T-cell (primary cell): ENCODE measurements around the gene MAML1. TPM values are rescaled to one million over a fixed set of nuclear protein-coding genes. Genes with fewer than 3 reads are reported as not detected.

ENCODE experiments used
- ATAC-seq, 4 experiments: fragments of 200-7000 bp in 3 of 4; fragments of 150-1000 bp in 1 of 4; cut with Tn5 transposase; replicated peaks in 1 of 4; 1 replicate in 3 of 4; 2 replicates in 1 of 4; pipeline ENCODE4 v1.10.0; 2021; ENCODE audit warnings: moderate library complexity in 3 of 4, mild to moderate bottlenecking in 2 of 4, moderate number of reproducible peaks in 1 of 4
- CTCF ChIA-PET, 2 donors: fragments of 300-600 bp; sonication (Branson Sonifier 250); formaldehyde crosslinking; loops; one replicate each; lab custom pipeline; 2022; ENCODE audit warnings: antibody characterized with exemption in 2 of 2; lab: Charles Lee
- POLR2A ChIA-PET, 2 donors: fragments of 300-600 bp; sonication (Branson Sonifier 250); formaldehyde crosslinking; loops; one replicate each; lab custom pipeline; 2022; ENCODE audit warnings: antibody characterized with exemption in 2 of 2; lab: Charles Lee
- DNase-seq, 35 experiments: peaks; one replicate each; pipeline versions ENCODE4 v3.0.0 to v3.0.0-alpha.2; 2013 to 2023
- H3K27ac ChIP-seq: one replicate; pipeline ENCODE4 v1.5.1; 2013; ENCODE audit warnings: low read length
- H3K27me3 ChIP-seq, 2 experiments: replicated peaks in 1 of 2; 1 replicate in 1 of 2; 2 replicates in 1 of 2; pipeline versions ENCODE4 v1.6.1 to v1.7.0; 2013; ENCODE audit warnings: low read length in 1 of 2, mixed read lengths in 1 of 2; ENCODE audit not compliant: control insufficient read depth in 2 of 2, insufficient read depth in 2 of 2; ENCODE audit errors: extremely low read depth in 1 of 2
- H3K36me3 ChIP-seq, 2 donors: 1 replicate in 1 of 2; 2 replicates in 1 of 2; pipeline versions ENCODE4 v1.6.1 to v1.7.0; 2013; ENCODE audit warnings: low read length in 1 of 2; ENCODE audit not compliant: control insufficient read depth in 2 of 2, insufficient read depth in 1 of 2; ENCODE audit errors: extremely low read depth in 1 of 2
- H3K4me1 ChIP-seq, 2 experiments: 1 replicate in 1 of 2; 2 replicates in 1 of 2; pipeline versions ENCODE4 v1.6.1 to v1.7.0; 2013; ENCODE audit warnings: low read length in 2 of 2, mixed read lengths in 1 of 2; ENCODE audit not compliant: insufficient read depth in 2 of 2, control insufficient read depth in 1 of 2; ENCODE audit errors: extremely low read depth in 1 of 2
- H3K4me3 ChIP-seq, 2 donors: 1 replicate in 1 of 2; 2 replicates in 1 of 2; pipeline versions ENCODE4 v1.5.1 to v1.7.0; 2013; ENCODE audit warnings: mild to moderate bottlenecking in 2 of 2, low read length in 1 of 2, moderate library complexity in 1 of 2; ENCODE audit not compliant: control insufficient read depth in 1 of 2; ENCODE audit errors: extremely low read depth in 1 of 2
- H3K9me3 ChIP-seq: 2 replicates; pipeline ENCODE4 v1.7.0; 2013
- H3K27ac Mint-ChIP-seq, 2 donors: one replicate each; pipeline ENCODE4 v1.8.0; 2020 to 2021; ENCODE audit warnings: mild to moderate bottlenecking in 2 of 2, mixed read lengths in 2 of 2
- H3K27me3 Mint-ChIP-seq, 2 donors: one replicate each; pipeline ENCODE4 v1.8.0; 2021 to 2022; ENCODE audit warnings: mixed read lengths in 2 of 2
- H3K36me3 Mint-ChIP-seq: one replicate; pipeline ENCODE4 v1.8.0; 2021; ENCODE audit warnings: mixed read lengths
- H3K4me1 Mint-ChIP-seq, 3 donors: one replicate each; pipeline ENCODE4 v1.8.0; 2020 to 2022; ENCODE audit warnings: mixed read lengths in 3 of 3, mild to moderate bottlenecking in 1 of 3
- H3K4me3 Mint-ChIP-seq, 3 donors: one replicate each; pipeline ENCODE4 v1.8.0; 2020 to 2022; ENCODE audit warnings: mild to moderate bottlenecking in 3 of 3, mixed read lengths in 3 of 3, moderate library complexity in 3 of 3
- H3K9me3 Mint-ChIP-seq, 3 donors: one replicate each; pipeline ENCODE4 v1.8.0; 2020 to 2022; ENCODE audit warnings: mixed read lengths in 3 of 3
- WGBS: methylation state at CpG from one replicate; pipeline ENCODE4 v1.1.5; 2013; ENCODE audit warnings: missing lambda C conversion rate; ENCODE audit not compliant: insufficient coverage; 5-methylcytosine and 5-hydroxymethylcytosine counted together
- total RNA-seq, 35 experiments: library from RNA in 6 of 35; stranded (reverse) in 6 of 35; fragments of 120-200 nt in 1 of 35; gene quantifications; one replicate each; pipeline versions ENCODE4 v1.2.1 to v1.2.4 and lab custom pipeline; 2013 to 2026

MAML1 gene
- total RNA-seq, 5 donors from 2014 or later (not counting 1 experiment from before 2014, with no cell fraction given), result 31.3 to 56.4 (median 50.6) TPM

DNA sequence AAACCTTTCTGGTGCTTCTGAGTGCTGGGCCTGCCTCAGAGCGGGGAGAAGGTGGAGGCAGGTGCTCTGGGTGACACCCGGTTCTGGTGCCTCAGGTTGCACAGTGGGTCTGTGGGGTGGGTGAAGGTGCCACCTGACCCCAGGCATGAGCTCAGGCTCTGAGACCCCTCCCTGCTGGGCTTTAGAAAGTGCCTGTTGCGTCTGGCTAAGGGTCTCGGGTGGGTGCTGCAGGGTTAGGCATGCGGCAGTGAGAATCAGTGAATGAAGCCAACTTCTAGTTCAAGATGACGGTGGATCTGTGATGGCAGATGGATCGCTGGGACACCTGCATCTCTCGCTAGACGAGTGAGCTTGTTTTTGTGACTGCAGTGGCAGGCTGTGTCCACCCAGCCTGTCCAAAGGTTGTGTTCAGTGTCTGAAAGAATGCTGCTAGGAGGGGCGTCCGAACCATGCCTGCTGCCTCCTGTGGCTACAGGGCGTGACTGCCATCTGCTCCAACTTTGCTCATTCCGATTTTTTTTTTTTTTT lies 93.1 kb downstream of the MAML1 start:
- Histone ChIP-seq H3K36me3 (peaks cover 0 to 72% of the 10 kb centered on the region in 2 donors), H3K4me3 (no peak overlapping the region)
- H3K36me3 Mint-ChIP-seq, result peaks cover 50% of the 10 kb centered on the region

More for the DNA sequence above, 93.1 kb downstream of the MAML1 start:
- Mint-ChIP-seq H3K27me3 (no peaks in the 10 kb centered on the region), H3K27ac (no peak overlapping the region), H3K9me3 (no peaks in the 10 kb centered on the region), H3K4me3 (no peak overlapping the region), H3K4me1 (peaks cover 34 to 45% (median 40%) of the 10 kb centered on the region in 3 donors)
- peaks cover 4 to 30% of the 10 kb centered on the region in 2 experiments for H3K4me1 ChIP-seq
- 95% methylated on average over 12 of the region's 13 CpGs for WGBS
- no peak overlapping the region for H3K27ac ChIP-seq
- CTCF ChIA-PET, result no interaction called here
- no peaks in the 10 kb centered on the region for H3K27me3 ChIP-seq
- ATAC-seq, result no peak
- no peaks in the 10 kb centered on the region for H3K9me3 ChIP-seq
- POLR2A ChIA-PET, result no interaction called here
- no peak for DNase-seq

Other genes starting within 250 kb of the MAML1 start
- gene RUFY1, start 182.3 kb upstream of the MAML1 start, total RNA-seq, result 10 to 100 TPM; 35.2 to 63.6 (median 47.7) TPM
- gene HNRNPH1, start 109.2 kb upstream of the MAML1 start, total RNA-seq, result 1,000 to 10,000 TPM; 1,278 to 2,165 (median 1,301) TPM
- under 1 TPM in 3 of 5 donors, not detected in 2; 0.50 to 0.66 (median 0.57) TPM for gene CBY3, start 51.8 kb upstream of the MAML1 start, total RNA-seq
- 100 to 1,000 TPM; 205 to 306 (median 262) TPM for gene CANX, start 33.9 kb upstream of the MAML1 start, total RNA-seq
- gene LTC4S, start 61.2 kb downstream of the MAML1 start, total RNA-seq, result 10 to 100 TPM in 1 of 5 donors, 1 to 10 TPM in 4; 3.6 to 12.6 (median 8.1) TPM
- gene MGAT4B, start 74.0 kb downstream of the MAML1 start, total RNA-seq, result 100 to 1,000 TPM; 119 to 159 (median 132) TPM
- 100 to 1,000 TPM; 220 to 327 (median 280) TPM for gene SQSTM1, start 88.1 kb downstream of the MAML1 start, total RNA-seq
- 100 to 1,000 TPM in 3 of 5 donors, 10 to 100 TPM in 2; 54.1 to 119 (median 112) TPM for gene MRNIP, start 126.0 kb downstream of the MAML1 start, total RNA-seq
- gene TBC1D9B, start 175.1 kb downstream of the MAML1 start, total RNA-seq, result 100 to 1,000 TPM in 2 of 5 donors, 10 to 100 TPM in 3; 65.9 to 125 (median 96.2) TPM